ENCODE data around the gene SULT4A1. TPM values are rescaled to one million over a fixed set of nuclear protein-coding genes. Genes with fewer than 3 reads are reported as not detected.

SULT4A1 gene
- total RNA-seq (2022; extraction: Qiagen RNA extraction), result not detected in 5 replicates

GRCh38 chr22:43862074-43862881 is at the start of gene SULT4A1:
SULT4A1 (minus strand) TSS chr22:43862513; CDS start chr22:43862382, 131 bp downstream.

GRCh38 chr22:43891360-43892182 is 29.3 kb upstream of the SULT4A1 start, which contains the start of gene PNPLA5:
PNPLA5 (minus strand) TSS chr22:43892013; CDS start chr22:43891880, 133 bp downstream.

GRCh38 chr22:43812149-43812842 is 50.0 kb downstream of the SULT4A1 start, which contains the start of gene EFCAB6:
EFCAB6 (minus strand) TSS chr22:43812305; CDS start chr22:43782318, 29,987 bp downstream.

Other genes starting within 250 kb of the SULT4A1 start
- 0.30 to 0.55 TPM (median 0.40 TPM) in 5 replicates for gene EFCAB6, start 50.2 kb downstream of the SULT4A1 start, total RNA-seq (2022; extraction: Qiagen RNA extraction)
- 0.03 to 0.06 TPM in 2 of 5 replicates, not detected in the others for gene PNPLA5, start 29.5 kb upstream of the SULT4A1 start, total RNA-seq (2022; extraction: Qiagen RNA extraction)
- gene PNPLA3, start 61.3 kb upstream of the SULT4A1 start, total RNA-seq (2022; extraction: Qiagen RNA extraction), result 0.70 to 1.0 TPM (median 0.83 TPM) in 5 replicates
- gene SAMM50, start 92.9 kb upstream of the SULT4A1 start, total RNA-seq (2022; extraction: Qiagen RNA extraction), result 44.8 to 48.1 TPM (median 46.0 TPM) in 5 replicates
- gene PARVB, start 161.8 kb upstream of the SULT4A1 start, total RNA-seq (2022; extraction: Qiagen RNA extraction), result 35.6 to 45.1 TPM (median 42.1 TPM) in 5 replicates

Measured in A549 treated with Hydrocortisone at 1 μM for 4 hours (cell line).